ENCODE results near the gene PANK1. TPM values are rescaled to one million over a fixed set of nuclear protein-coding genes. Genes with fewer than 3 reads are reported as not detected.

Gene PANK1
- total and polyA plus RNA-seq, 4 donors = 27.5 to 36.1 (median 34.9) TPM

- Histone ChIP-seq H3K27me3 (ENCODE audit: control insufficient read depth, insufficient read depth, low read length) (no peaks in the 10 kb centered on the region), H3K4me3 (ENCODE audit: low read depth, low read length) (no peak overlapping the region), H3K27ac (ENCODE audit: low read depth, low read length) (no peak overlapping the region), H3K9me3 (ENCODE audit: control insufficient read depth, insufficient read depth, low read length) (peaks cover 3% of the 10 kb centered on the region), H3K36me3 (ENCODE audit: control insufficient read depth, insufficient read depth, low read length) (no peaks in the 10 kb centered on the region), H3K4me1 (ENCODE audit: control insufficient read depth, insufficient read depth, low read length) (no peaks in the 10 kb centered on the region)
- no CpG with 5 or more reads among the region's 1 CpG for WGBS (ENCODE audit: insufficient coverage)
- no peak for DNase-seq (ENCODE audit: low read depth in 4 of 6, low spot score in 6 of 6)
These were observed 12.3 kb upstream of the PANK1 start for GRCh38 chr10:89657302-89657701.

DNA sequence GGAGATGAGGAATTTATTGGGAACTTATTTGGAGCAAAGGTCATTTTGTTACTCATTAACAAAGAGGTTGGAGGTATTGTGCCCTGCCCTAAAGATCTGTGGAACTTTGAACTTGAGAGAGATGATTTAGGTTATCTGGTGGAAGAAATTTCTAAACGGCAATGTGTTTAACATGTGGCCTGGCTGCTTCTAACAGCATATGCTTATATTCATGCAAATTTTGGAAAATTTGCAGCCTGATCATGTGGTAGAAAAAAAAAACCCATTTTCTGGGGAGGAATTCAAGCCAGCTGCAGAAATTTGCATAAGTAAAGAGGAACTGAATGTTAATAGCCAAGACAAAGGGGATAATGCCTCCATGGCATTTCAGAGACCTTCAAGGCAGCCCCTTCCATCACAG is 10.7 kb upstream of the PANK1 start:
- Histone ChIP-seq H3K36me3 (ENCODE audit: control insufficient read depth, insufficient read depth, low read length) (no peaks in the 10 kb centered on the region), H3K27me3 (ENCODE audit: control insufficient read depth, insufficient read depth, low read length) (no peaks in the 10 kb centered on the region), H3K4me3 (ENCODE audit: low read depth, low read length) (no peak overlapping the region), H3K9me3 (ENCODE audit: control insufficient read depth, insufficient read depth, low read length) (peaks cover 3% of the 10 kb centered on the region), H3K27ac (ENCODE audit: low read depth, low read length) (no peak overlapping the region), H3K4me1 (ENCODE audit: control insufficient read depth, insufficient read depth, low read length) (no peaks in the 10 kb centered on the region)
- WGBS (ENCODE audit: insufficient coverage) = 100% methylated on average over 1 of the region's 1 CpG
- no peak for DNase-seq (ENCODE audit: low read depth in 4 of 6, low spot score in 6 of 6)

- Histone ChIP-seq H3K36me3 (ENCODE audit: control insufficient read depth, insufficient read depth, low read length) (no peaks in the 10 kb centered on the region), H3K4me1 (ENCODE audit: control insufficient read depth, insufficient read depth, low read length) (no peaks in the 10 kb centered on the region), H3K27ac (ENCODE audit: low read depth, low read length) (no peak overlapping the region), H3K4me3 (ENCODE audit: low read depth, low read length) (no peak overlapping the region), H3K27me3 (ENCODE audit: control insufficient read depth, insufficient read depth, low read length) (no peaks in the 10 kb centered on the region), H3K9me3 (ENCODE audit: control insufficient read depth, insufficient read depth, low read length) (peaks cover 3% of the 10 kb centered on the region)
- no peak for DNase-seq (ENCODE audit: low read depth in 4 of 6, low spot score in 6 of 6)
- WGBS (ENCODE audit: insufficient coverage) = no CpG with 5 or more reads among the region's 6 CpGs
These were observed 8.4 kb upstream of the PANK1 start for GRCh38 chr10:89653410-89653869.

DNA sequence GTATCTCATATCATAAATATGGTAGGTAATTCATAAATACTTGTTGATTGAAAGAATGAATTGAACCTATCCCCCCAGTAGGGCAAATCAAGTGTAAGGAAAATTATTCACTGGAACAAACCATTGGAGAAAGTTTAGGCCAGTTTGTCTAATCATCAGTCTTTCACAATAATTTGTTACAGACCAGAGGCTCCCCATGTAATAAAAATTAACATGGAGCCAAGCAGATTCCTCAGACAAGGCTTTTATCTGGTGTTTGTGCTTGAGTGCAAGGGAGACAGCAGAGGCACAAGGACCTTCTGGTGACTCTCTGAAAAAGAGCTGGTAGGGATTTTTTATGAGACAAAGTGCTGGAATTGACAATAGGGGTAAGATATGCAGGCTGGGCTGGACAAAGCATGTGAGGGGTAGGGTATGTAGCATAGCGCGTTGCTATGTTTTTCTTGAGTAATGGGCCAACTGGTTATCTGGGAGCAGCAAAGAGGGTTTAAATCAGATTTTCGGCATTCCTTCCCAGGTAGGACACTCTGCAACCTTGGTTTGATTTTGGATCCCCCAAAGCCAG is 7.8 kb upstream of the PANK1 start:
- Histone ChIP-seq H3K27me3 (ENCODE audit: control insufficient read depth, insufficient read depth, low read length) (no peaks in the 10 kb centered on the region), H3K9me3 (ENCODE audit: control insufficient read depth, insufficient read depth, low read length) (peaks cover 3% of the 10 kb centered on the region), H3K4me1 (ENCODE audit: control insufficient read depth, insufficient read depth, low read length) (no peaks in the 10 kb centered on the region), H3K36me3 (ENCODE audit: control insufficient read depth, insufficient read depth, low read length) (no peaks in the 10 kb centered on the region), H3K4me3 (ENCODE audit: low read depth, low read length) (no peak overlapping the region), H3K27ac (ENCODE audit: low read depth, low read length) (no peak overlapping the region)
- WGBS (ENCODE audit: insufficient coverage) = 100% methylated on average over 3 of the region's 3 CpGs
- DNase-seq (ENCODE audit: low read depth in 4 of 6, low spot score in 6 of 6) = no peak

DNA sequence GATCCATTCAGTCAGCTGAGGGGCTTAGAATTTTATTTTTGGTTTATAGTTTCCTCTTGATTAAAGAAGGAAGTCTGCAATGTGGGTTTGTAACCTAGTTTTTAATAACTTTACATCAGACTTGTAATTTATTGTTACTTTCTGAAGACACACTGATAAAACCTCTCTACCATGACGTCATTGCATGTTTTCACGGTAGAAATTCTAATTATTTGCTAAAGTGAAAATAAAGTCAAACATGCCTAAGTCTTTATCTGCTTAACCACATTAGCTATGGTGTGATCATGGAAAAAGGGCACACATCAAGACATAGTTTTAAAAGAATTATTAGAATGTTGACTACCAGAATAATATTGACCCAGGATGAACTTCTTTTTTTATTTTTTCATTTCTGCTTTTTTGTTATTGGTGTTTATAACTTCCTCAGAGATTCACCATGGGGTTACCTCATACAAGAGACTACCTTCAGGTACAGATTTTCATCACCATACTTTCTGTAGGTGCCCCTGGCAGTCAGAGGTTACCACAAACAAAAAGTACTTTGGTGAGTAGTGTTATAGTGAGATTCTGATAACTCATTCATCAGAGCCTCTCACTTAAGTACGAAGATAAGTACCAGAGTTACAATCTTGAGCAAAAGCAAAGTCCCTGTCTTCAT is 7.0 kb upstream of the PANK1 start:
- no CpG with 5 or more reads among the region's 3 CpGs for WGBS (ENCODE audit: insufficient coverage)
- Histone ChIP-seq H3K4me1 (ENCODE audit: control insufficient read depth, insufficient read depth, low read length) (no peaks in the 10 kb centered on the region), H3K27me3 (ENCODE audit: control insufficient read depth, insufficient read depth, low read length) (no peaks in the 10 kb centered on the region), H3K27ac (ENCODE audit: low read depth, low read length) (no peak overlapping the region), H3K9me3 (ENCODE audit: control insufficient read depth, insufficient read depth, low read length) (peaks cover 3% of the 10 kb centered on the region), H3K36me3 (ENCODE audit: control insufficient read depth, insufficient read depth, low read length) (no peaks in the 10 kb centered on the region), H3K4me3 (ENCODE audit: low read depth, low read length) (no peak overlapping the region)
- DNase-seq (ENCODE audit: low read depth in 4 of 6, low spot score in 6 of 6) = no peak

DNA sequence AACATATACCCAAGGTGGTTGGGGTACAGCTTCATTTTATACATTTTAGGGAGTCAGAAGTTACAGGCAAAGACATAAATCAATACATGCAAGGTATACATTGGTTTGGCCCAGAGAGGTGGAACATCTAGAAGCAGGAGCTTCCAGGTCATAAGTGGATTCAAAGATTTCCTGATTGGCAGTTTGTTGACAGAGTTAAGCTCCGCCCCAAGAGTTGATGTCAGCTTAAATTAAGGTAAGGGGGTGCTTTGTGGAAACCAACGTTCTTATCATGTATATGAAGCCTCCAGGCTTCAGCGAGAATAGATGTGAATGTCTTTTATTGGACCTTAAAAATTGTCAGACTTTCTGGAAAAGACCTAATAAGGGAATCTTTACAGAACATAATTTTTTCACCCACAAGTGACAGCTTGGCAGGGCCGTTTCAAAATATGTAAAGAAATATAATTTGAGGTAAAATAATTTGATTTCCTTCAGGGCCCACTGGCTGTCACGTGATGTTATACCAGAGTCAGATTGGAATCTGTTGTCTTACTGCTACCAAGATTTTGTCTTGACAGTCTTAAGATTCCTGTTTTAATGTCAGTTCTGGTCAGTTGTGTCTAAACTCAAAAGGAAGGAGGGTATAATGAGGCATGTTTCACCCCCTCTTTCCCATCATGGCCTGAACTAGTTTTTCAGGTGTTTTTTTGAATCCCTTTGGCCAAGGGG is 6.3 kb upstream of the PANK1 start:
- WGBS (ENCODE audit: insufficient coverage) = 90% methylated on average over 2 of the region's 5 CpGs
- Histone ChIP-seq H3K4me3 (ENCODE audit: low read depth, low read length) (no peak overlapping the region), H3K4me1 (ENCODE audit: control insufficient read depth, insufficient read depth, low read length) (no peaks in the 10 kb centered on the region), H3K36me3 (ENCODE audit: control insufficient read depth, insufficient read depth, low read length) (no peaks in the 10 kb centered on the region), H3K9me3 (ENCODE audit: control insufficient read depth, insufficient read depth, low read length) (peaks cover 3% of the 10 kb centered on the region), H3K27me3 (ENCODE audit: control insufficient read depth, insufficient read depth, low read length) (no peaks in the 10 kb centered on the region), H3K27ac (ENCODE audit: low read depth, low read length) (no peak overlapping the region)
- DNase-seq (ENCODE audit: low read depth in 4 of 6, low spot score in 6 of 6) = no peak

GRCh38 chr10:89649051-89649450 is 4.0 kb upstream of the PANK1 start:
- H3K4me3 ChIP-seq (ENCODE audit: low read depth, low read length) = no peak overlapping the region
- 100% methylated on average over 1 of the region's 1 CpG for WGBS (ENCODE audit: insufficient coverage)
- no peak for DNase-seq (ENCODE audit: low read depth in 4 of 6, low spot score in 6 of 6)
- no peak overlapping the region for H3K27ac ChIP-seq (ENCODE audit: low read depth, low read length)
- no peaks in the 10 kb centered on the region for H3K4me1 ChIP-seq (ENCODE audit: control insufficient read depth, insufficient read depth, low read length)
- no peaks in the 10 kb centered on the region for H3K27me3 ChIP-seq (ENCODE audit: control insufficient read depth, insufficient read depth, low read length)
- H3K36me3 ChIP-seq (ENCODE audit: control insufficient read depth, insufficient read depth, low read length) = no peaks in the 10 kb centered on the region
- H3K9me3 ChIP-seq (ENCODE audit: control insufficient read depth, insufficient read depth, low read length) = no peaks in the 10 kb centered on the region

GRCh38 chr10:89648074-89648473 is 3.0 kb upstream of the PANK1 start:
- H3K36me3 ChIP-seq (ENCODE audit: control insufficient read depth, insufficient read depth, low read length) = no peaks in the 10 kb centered on the region
- no peaks in the 10 kb centered on the region for H3K9me3 ChIP-seq (ENCODE audit: control insufficient read depth, insufficient read depth, low read length)
- H3K4me1 ChIP-seq (ENCODE audit: control insufficient read depth, insufficient read depth, low read length) = no peaks in the 10 kb centered on the region
- DNase-seq (ENCODE audit: low read depth in 4 of 6, low spot score in 6 of 6) = no peak
- H3K27me3 ChIP-seq (ENCODE audit: control insufficient read depth, insufficient read depth, low read length) = no peaks in the 10 kb centered on the region
- no CpG with 5 or more reads among the region's 3 CpGs for WGBS (ENCODE audit: insufficient coverage)
- no peak overlapping the region for H3K27ac ChIP-seq (ENCODE audit: low read depth, low read length)
- no peak overlapping the region for H3K4me3 ChIP-seq (ENCODE audit: low read depth, low read length)

DNA sequence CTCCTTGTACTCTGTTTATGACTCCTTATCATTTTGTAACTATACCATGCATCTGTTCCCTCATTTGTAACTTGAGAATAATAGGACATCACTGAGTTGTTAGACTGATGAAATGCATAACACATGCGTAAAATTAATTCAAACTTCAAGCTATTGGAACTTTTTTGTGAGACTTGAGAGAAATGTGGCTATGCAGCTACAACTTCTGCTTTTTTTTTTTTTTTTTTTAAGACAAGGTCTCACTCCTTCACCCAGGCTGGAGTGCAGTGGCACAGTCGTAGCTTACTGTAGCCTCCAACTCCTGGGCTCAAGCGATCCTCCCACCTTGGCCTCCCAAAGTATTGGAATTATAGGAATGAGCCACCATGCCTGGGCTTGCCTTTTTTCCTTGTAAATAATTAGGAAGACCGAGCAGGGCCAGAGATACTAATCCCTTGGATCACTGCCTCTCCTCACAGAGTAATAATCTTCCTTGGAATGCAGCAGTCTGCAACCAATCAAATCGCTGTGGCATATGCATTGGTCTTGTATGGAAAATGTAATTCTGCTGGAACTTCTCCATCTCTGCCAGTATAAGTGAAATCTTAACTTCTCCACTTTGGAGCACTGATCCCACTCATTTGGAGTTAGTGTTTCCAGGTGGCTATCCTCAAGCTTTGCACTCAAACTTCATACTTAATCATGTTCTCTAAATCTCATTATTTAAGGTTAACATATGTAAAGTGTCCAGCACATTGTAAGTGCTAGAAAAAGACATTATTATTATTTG is 2.0 kb upstream of the PANK1 start:
- no CpG with 5 or more reads among the region's 5 CpGs for WGBS (ENCODE audit: insufficient coverage)
- Histone ChIP-seq H3K36me3 (ENCODE audit: control insufficient read depth, insufficient read depth, low read length) (no peaks in the 10 kb centered on the region), H3K9me3 (ENCODE audit: control insufficient read depth, insufficient read depth, low read length) (no peaks in the 10 kb centered on the region), H3K4me1 (ENCODE audit: control insufficient read depth, insufficient read depth, low read length) (no peaks in the 10 kb centered on the region), H3K27me3 (ENCODE audit: control insufficient read depth, insufficient read depth, low read length) (no peaks in the 10 kb centered on the region), H3K4me3 (ENCODE audit: low read depth, low read length) (no peak overlapping the region), H3K27ac (ENCODE audit: low read depth, low read length) (no peak overlapping the region)
- no peak for DNase-seq (ENCODE audit: low read depth in 4 of 6, low spot score in 6 of 6)

Data from spinal cord (tissue), 10 donors.